Left cardiac atrium (tissue), 4 donors: ENCODE data around the gene DNAJC3. TPM values are rescaled to one million over a fixed set of nuclear protein-coding genes. Genes with fewer than 3 reads are reported as not detected.

Experiments used
- ATAC-seq, 2 donors: fragments of 200-7000 bp; cut with Tn5 transposase; one replicate each; pipeline ENCODE4 v1.9.1; 2020; ENCODE audit warnings: mild to moderate bottlenecking in 2 of 2, moderate library complexity in 2 of 2
- DNase-seq: peaks from one replicate; pipeline ENCODE4 v3.0.0-alpha.2; 2020
- intact Hi-C, 2 donors: fragments of 100-400 bp; cut with DNase I; formaldehyde crosslinking; loops; one replicate each; pipeline versions ENCODE4 v1.14.1 to v1.15.1; 2022 to 2023
- long read RNA-seq: library from polyadenylated mRNA; unstranded; transcript quantifications from one replicate; pipeline ENCODE4 v2.0.0, GENCODE V29; 2021
- total RNA-seq, 2 donors: library from RNA; stranded (reverse); fragmentation: NEBNext Ultra II Directional; extraction: Animal tissue kit (Norgen Biotek cat#: 25700); gene quantifications; one replicate each; pipeline ENCODE4 v1.2.1, GENCODE V29; 2021
- donor health status: DM: no; HTN: yes; CAD: no.
- donor health status: DM: no; HTN: yes; CAD: no; lungs with severe emphysema.
- donor health status: DM: yes; HTN: yes; CAD: no.
- donor health status: Dilated cardiomyopathy.

DNAJC3 gene, protein sequence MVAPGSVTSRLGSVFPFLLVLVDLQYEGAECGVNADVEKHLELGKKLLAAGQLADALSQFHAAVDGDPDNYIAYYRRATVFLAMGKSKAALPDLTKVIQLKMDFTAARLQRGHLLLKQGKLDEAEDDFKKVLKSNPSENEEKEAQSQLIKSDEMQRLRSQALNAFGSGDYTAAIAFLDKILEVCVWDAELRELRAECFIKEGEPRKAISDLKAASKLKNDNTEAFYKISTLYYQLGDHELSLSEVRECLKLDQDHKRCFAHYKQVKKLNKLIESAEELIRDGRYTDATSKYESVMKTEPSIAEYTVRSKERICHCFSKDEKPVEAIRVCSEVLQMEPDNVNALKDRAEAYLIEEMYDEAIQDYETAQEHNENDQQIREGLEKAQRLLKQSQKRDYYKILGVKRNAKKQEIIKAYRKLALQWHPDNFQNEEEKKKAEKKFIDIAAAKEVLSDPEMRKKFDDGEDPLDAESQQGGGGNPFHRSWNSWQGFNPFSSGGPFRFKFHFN
- total RNA-seq = 10 to 100 TPM; 37.2 to 45.7 TPM
- long read RNA-seq, full-length matches to known transcripts = 11 of 48 reads
- long read RNA-seq, partial matches to known transcripts = 30 of 48 reads
- long read RNA-seq, other reads (novel, unspliced or antisense) = 7 of 48 reads

DNA sequence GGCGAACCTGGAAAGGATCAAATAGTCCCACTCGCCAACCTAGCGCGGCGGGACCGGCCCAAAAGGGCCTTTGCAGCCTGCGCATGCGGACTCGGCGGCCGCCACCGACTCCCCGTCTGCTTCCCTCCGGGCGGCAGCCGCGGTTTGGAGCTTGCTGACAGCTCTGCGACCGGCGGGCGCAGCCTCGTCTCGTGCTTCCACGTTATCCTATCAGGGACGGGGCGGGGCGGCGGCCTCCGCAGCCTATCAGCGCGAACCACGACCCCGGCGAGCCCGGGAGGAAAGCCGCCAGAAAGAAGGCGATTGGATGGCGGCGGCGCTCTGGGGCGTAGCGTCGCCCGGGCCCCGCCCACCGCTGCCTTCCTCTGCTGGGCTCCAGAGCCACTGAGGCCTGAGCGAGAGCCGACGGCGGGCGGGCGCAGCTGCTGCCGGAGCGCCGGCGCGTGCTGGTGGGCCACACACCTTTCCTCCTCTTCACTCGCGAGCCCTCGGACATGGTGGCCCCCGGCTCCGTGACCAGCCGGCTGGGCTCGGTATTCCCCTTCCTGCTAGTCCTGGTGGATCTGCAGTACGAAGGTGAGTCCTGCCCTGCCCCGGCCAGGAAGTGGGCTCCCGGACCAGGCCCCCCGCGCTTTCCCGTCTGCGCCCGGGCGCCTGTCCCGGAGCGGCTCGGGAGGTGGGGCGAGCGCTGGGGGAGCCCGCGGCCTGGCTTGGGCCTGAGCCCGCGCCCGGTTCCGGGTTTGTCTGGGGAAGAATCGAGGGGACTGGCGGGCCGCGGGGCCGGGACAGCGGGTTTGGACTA, at the start of gene DNAJC3:
TSS of gene DNAJC3 (plus strand) at position 378 of the 802 bp plus-strand sequence. CDS start at position 495, 117 bp downstream.
- DNase-seq (peak; percentile 100), ATAC-seq (peak; percentile 98)
- intact Hi-C loops = no loop called here

- ATAC-seq = no peak
- intact Hi-C loops = no loop called here
- DNase-seq = no peak
These were observed 49.3 kb upstream of the DNAJC3 start for GRCh38 chr13:95627590-95627989.

DNA sequence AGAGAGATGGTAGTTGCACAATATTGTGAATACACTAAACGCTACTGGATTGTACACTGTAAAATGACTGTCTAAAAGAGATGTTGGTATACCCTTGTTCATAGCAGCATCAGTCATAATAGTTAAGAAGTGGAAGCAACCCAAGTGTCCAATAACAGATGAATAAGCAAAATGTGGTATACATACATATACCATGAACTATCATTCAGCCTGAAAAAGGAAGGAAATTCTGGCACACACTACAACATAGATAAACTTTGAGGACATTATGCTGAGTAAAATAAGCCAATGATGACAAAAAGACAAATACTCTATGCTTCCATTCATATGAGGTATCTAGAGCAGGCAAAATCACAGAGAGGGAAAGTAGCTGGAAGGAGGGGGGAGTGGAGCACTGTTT, 48.5 kb upstream of the DNAJC3 start:
- DNase-seq (no peak), ATAC-seq (no peak)
- intact Hi-C loops = no loop called here

GRCh38 chr13:95629071-95629470, 47.9 kb upstream of the DNAJC3 start:
- intact Hi-C loops = no loop called here
- ATAC-seq = no peak

GRCh38 chr13:95630593-95630992, 46.3 kb upstream of the DNAJC3 start:
- no peak for ATAC-seq
- no peak for DNase-seq
- intact Hi-C loops = no loop called here

More at GRCh38 chr13:95629071-95629470, 47.9 kb upstream of the DNAJC3 start:
- DNase-seq = no peak

DNA sequence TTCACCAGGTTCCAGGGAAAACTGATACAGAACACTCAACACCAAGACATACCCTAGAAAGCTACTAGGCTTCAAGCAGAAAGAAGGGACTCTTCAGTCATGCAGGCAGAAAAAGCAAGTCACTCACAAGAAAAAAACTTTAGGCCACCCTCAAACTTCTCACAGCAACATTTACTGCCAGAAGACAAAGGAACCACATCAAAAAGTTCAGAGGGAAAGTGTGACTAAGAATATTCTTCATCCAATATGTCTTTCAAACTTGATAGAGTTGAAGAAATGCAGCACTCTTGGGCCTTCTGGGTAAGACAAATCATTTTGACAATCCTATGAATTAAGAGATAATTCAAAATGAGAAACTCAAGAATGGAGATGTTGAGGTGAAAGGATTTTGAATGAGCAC, 40.1 kb upstream of the DNAJC3 start:
- DNase-seq (no peak), ATAC-seq (no peak)
- intact Hi-C loops = no loop called here

- intact Hi-C loops = no loop called here
- no peak for DNase-seq
- ATAC-seq = peak in 1 of 2 donors; percentile 13
These were observed 35.5 kb upstream of the DNAJC3 start for GRCh38 chr13:95641291-95642027.

- intact Hi-C loops = no loop called here
- ATAC-seq (peak; percentile 57 to 78), DNase-seq (peak; percentile 48)
These were observed 34.8 kb upstream of the DNAJC3 start for GRCh38 chr13:95642028-95642621.

- no peak for ATAC-seq
- DNase-seq = no peak
- intact Hi-C loops = no loop called here
These were observed 33.9 kb upstream of the DNAJC3 start for GRCh38 chr13:95642999-95643398.

GRCh38 chr13:95643571-95643935, 33.4 kb upstream of the DNAJC3 start:
- no peak for DNase-seq
- no peak for ATAC-seq
- intact Hi-C loops = no loop called here

DNA sequence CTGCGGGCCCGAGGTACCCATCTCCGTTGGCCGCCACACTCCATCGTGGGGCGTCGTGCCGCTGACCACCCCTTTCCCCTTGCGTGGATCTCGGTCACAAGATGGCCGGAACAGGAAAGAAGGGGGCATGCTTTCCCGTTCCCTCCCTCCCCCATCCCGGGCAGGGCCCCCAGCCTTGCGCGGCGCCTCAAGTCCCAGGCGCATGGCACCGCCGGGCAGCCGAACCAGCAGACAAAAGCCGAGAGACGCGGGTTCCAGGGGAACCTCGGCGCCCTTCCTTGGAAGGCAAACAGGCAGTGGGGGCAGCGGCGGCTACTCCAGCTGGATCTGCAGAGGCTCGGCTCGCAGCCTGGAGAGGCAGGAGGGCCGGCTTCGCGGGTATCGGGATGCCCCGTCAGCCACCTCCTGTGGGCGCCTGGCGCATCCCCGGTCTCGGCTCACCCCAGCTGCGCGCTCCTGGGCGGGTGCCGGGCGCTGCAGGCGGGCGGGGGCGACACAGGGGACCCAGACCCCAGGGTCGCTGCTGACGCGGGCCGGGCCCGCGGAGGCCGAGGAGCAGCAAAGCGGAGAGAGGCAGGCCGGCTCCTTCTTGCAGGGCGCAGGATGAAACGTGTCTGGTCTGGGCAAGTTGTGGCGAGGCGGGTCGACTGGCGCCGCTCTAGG, 32.9 kb upstream of the DNAJC3 start:
- peak; percentile 32 for DNase-seq
- intact Hi-C loops = no loop called here
- ATAC-seq = peak; percentile 64 to 66

- ATAC-seq (peak; percentile 90 to 96), DNase-seq (peak; percentile 84)
- intact Hi-C loops = no loop called here
These were observed 32.3 kb upstream of the DNAJC3 start, which contains the start of gene DZIP1 for GRCh38 chr13:95644601-95645052. TSS of gene DZIP1 (minus strand) at chr13:95644706. CDS start at chr13:95642029, 2,677 bp downstream.

GRCh38 chr13:95647321-95647720, 29.6 kb upstream of the DNAJC3 start:
- ATAC-seq = no peak
- intact Hi-C loops = no loop called here
- no peak for DNase-seq

DNA sequence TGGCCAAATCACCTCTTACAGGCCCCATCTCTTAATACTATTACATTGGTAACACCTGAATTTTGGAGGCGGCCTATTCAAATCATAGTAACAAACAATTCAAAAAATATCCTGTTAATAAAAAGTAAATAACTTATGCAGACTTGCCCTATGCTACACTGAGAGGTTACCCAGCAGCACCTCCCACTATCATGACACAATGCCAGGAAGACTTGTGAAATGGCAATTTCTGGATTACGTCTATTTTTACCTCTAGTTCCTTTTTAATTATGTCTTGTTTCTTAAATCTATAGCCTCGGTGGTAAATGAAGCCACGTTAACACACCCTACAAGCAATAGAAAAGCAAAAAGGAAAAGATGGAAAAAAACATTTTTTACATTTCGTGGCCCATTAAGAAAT, 26.2 kb upstream of the DNAJC3 start:
- ATAC-seq = no peak
- intact Hi-C loops = no loop called here
- no peak for DNase-seq

- intact Hi-C loops = no loop called here
- ATAC-seq = no peak
- DNase-seq = no peak
These were observed 24.6 kb upstream of the DNAJC3 start for GRCh38 chr13:95652244-95652764.

GRCh38 chr13:95652821-95653220, 24.1 kb upstream of the DNAJC3 start:
- no peak for DNase-seq
- intact Hi-C loops = no loop called here

GRCh38 chr13:95656386-95657015, 20.4 kb upstream of the DNAJC3 start:
- intact Hi-C loops = no loop called here
- ATAC-seq = no peak
- DNase-seq = no peak

More at GRCh38 chr13:95652821-95653220, 24.1 kb upstream of the DNAJC3 start:
- ATAC-seq = peak; percentile 61 to 65
